GM12873 (cell line): Measurements from ENCODE around the gene CNTNAP2.

ENCODE experiments used
- CTCF ChIP-seq: IDR thresholded peaks from 2 replicates; pipeline ENCODE4 v1.5.1; 2012; ENCODE audit warnings: low read depth, mild to moderate bottlenecking, moderate library complexity, low read length, control low read depth; ENCODE audit not compliant: insufficient read depth; ENCODE audit errors: missing control alignments

The CNTNAP2 gene

DNA sequence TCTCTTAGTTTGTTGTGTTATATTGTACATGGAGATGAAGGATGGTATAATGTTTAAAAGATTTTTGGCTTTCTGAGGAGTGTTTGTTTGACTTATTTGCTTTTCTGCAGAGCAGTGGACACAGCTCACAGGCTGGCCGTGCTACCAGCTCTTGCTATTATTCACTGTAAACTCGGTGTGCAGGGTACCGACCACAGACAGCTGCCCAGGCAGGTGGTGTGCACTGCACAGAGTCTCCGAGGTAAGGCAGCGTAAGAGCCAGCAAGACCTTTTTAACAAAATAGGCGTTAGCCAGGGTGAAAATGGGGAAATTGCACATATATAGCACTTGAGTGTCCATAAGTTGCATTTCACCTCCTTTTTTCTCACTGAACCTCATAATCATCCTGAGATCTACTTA, 438.0 kb downstream of the CNTNAP2 start:
- TF ChIP-seq CTCF = no peak

- TF ChIP-seq CTCF = no peak
Observed at GRCh38 chr7:146557971-146558469, 441.4 kb downstream of the CNTNAP2 start.

GRCh38 chr7:146565872-146566271, 449.3 kb downstream of the CNTNAP2 start:
- TF ChIP-seq CTCF = no peak

- no peak for TF ChIP-seq CTCF
Observed at GRCh38 chr7:146575903-146576302, 459.3 kb downstream of the CNTNAP2 start.

DNA sequence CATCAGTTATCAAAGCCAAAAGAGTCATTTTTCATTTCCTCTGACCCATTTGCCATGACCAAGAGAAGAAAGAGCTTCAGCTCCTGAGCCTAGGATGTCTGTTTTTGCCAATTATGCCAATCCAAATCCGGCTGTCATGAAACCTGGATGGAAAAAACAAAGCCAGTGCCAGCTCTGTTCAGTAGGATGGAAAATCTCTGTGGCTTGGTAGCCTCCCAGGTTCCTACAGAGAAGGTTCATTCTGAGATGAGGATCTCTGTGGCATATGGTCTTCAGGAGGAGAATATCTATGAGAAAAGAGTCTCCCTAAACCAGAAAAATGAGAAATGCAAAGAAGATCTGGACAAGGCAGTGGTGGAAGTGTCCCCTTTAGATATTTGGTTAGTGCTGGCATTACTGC, 475.4 kb downstream of the CNTNAP2 start:
- TF ChIP-seq CTCF = no peak

GRCh38 chr7:146606628-146607027, 490.0 kb downstream of the CNTNAP2 start:
- TF ChIP-seq CTCF = no peak

- no peak for TF ChIP-seq CTCF
Observed at GRCh38 chr7:146619641-146620040, 503.0 kb downstream of the CNTNAP2 start.
